EL (cell line): ENCODE data around the gene RRAD.
"Not testable (repeated sequence)": the region's sequence is repeated elsewhere in the genome, so short reads cannot be mapped to it uniquely, and the experiment has no call there.

ENCODE experiments used
- DNase-seq: peaks from one replicate; pipeline ENCODE4 v3.0.0-alpha.2; 2016

The RRAD gene

GRCh38 chr16:66925322-66925840, at the start of gene RRAD:
TSS of gene RRAD (minus strand) at chr16:66925535. CDS start at chr16:66925179, 356 bp downstream.
- DNase-seq, result peak; percentile 41

- not testable (repeated sequence) for DNase-seq
Measured at GRCh38 chr16:66974932-66975246, 49.6 kb upstream of the RRAD start.

- not testable (repeated sequence) for DNase-seq
Measured at GRCh38 chr16:66974156-66974931, 49.0 kb upstream of the RRAD start.

GRCh38 chr16:66973716-66974115, 48.4 kb upstream of the RRAD start:
- DNase-seq, result no peak

- DNase-seq, result no peak
Measured at GRCh38 chr16:66972983-66973382, 47.6 kb upstream of the RRAD start.

- DNase-seq, result peak; percentile 80
Measured at GRCh38 chr16:66970775-66971720, 45.7 kb upstream of the RRAD start.

GRCh38 chr16:66968847-66969246, 43.5 kb upstream of the RRAD start:
- no peak for DNase-seq

GRCh38 chr16:66964049-66964448, 38.7 kb upstream of the RRAD start:
- no peak for DNase-seq

GRCh38 chr16:66961914-66962313, 36.6 kb upstream of the RRAD start:
- DNase-seq, result no peak

- DNase-seq, result peak; percentile 66
Measured at GRCh38 chr16:66961065-66961744, 35.9 kb upstream of the RRAD start, which contains the start of gene CES3. TSS of gene CES3 (plus strand) at chr16:66961266. CDS start at chr16:66961308, 42 bp downstream.

- DNase-seq, result no peak
Measured at GRCh38 chr16:66960270-66960669, 34.9 kb upstream of the RRAD start.

- no peak for DNase-seq
Measured at GRCh38 chr16:66959704-66960161, 34.4 kb upstream of the RRAD start.

GRCh38 chr16:66958857-66959703, 33.7 kb upstream of the RRAD start:
- no peak for DNase-seq

- DNase-seq, result not testable (repeated sequence)
Measured at GRCh38 chr16:66956154-66956457, 30.8 kb upstream of the RRAD start.

- not testable (repeated sequence) for DNase-seq
Measured at GRCh38 chr16:66955363-66956153, 30.2 kb upstream of the RRAD start.

- DNase-seq, result peak; percentile 77
Measured at GRCh38 chr16:66954097-66954659, 28.8 kb upstream of the RRAD start.

GRCh38 chr16:66953462-66954096, 28.2 kb upstream of the RRAD start:
- DNase-seq, result no peak

- DNase-seq, result no peak
Measured at GRCh38 chr16:66952430-66953110, 27.2 kb upstream of the RRAD start.

GRCh38 chr16:66950971-66951790, 25.8 kb upstream of the RRAD start:
- DNase-seq, result no peak
